Pancreas (tissue), 10 donors: ENCODE measurements around the gene GDI2. TPM values are rescaled to one million over a fixed set of nuclear protein-coding genes. Genes with fewer than 3 reads are reported as not detected.

Source experiments
- ATAC-seq, 4 donors: fragments of 200-7000 bp; cut with Tn5 transposase; one replicate each; pipeline versions ENCODE4 v1.8.0 to v1.9.1; 2020; ENCODE audit warnings: mild to moderate bottlenecking in 4 of 4, moderate library complexity in 4 of 4
- DNase-seq, 6 donors: peaks; one replicate each; pipeline ENCODE4 v3.0.0-alpha.2; 2020
- FAIRE-seq: peaks from 2 replicates; lab custom pipeline; 2012; peaks lifted over from hg19 to GRCh38; lab: Jason Lieb, UNC
- H3K27ac ChIP-seq, 4 donors: fragments of 200-600 bp; sonication (generic); 1 replicate in 3 of 4; 2 replicates in 1 of 4; pipeline versions ENCODE4 v1.5.0 to v1.8.0; 2020
- H3K27me3 ChIP-seq, 4 donors: fragments of 200-600 bp; one replicate each; pipeline ENCODE4 v1.8.0; 2021
- H3K36me3 ChIP-seq, 3 donors: fragments of 200-600 bp; sonication (generic) in 1 of 3; one replicate each; pipeline versions ENCODE4 v1.5.0 to v1.8.0; 2020 to 2021
- H3K4me1 ChIP-seq, 3 donors: fragments of 200-600 bp; one replicate each; pipeline ENCODE4 v1.8.0; 2021
- H3K4me3 ChIP-seq, 4 donors: fragments of 200-600 bp; sonication (generic) in 2 of 4; one replicate each; pipeline versions ENCODE4 v1.5.0 to v1.8.0; 2020 to 2021
- H3K9me3 ChIP-seq, 4 donors: fragments of 200-600 bp; one replicate each; pipeline ENCODE4 v1.8.0; 2021
- WGBS, 2 donors: extraction: QIAGEN DNeasy Blood & Tissue Kit; methylation state at CpG; one replicate each; pipeline ENCODE4 v1.1.7; 2013; 5-methylcytosine and 5-hydroxymethylcytosine counted together
- intact Hi-C, 3 donors: fragments of 100-400 bp; cut with DNase I; formaldehyde crosslinking; loops; one replicate each; pipeline versions ENCODE4 v1.11.1 to v1.14.2; 2022
- polyA plus RNA-seq, 2 donors: library from polyadenylated mRNA; stranded (reverse); fragments of 200-250 nt; gene quantifications; one replicate each; pipeline ENCODE4 v1.2.3, GENCODE V29; 2013
- total RNA-seq, 6 donors: library from RNA; stranded (reverse); fragmentation: NEBNext Ultra II Directional in 4 of 6; extraction: Animal tissue kit (Norgen Biotek cat#: 25700) in 4 of 6; gene quantifications; one replicate each; pipeline versions ENCODE4 v1.2.1 to v1.2.4, GENCODE V29; 2021 to 2023
- TF ChIP-seq, protein P1 (sequence below), 4 donors: fragments of 200-600 bp; sonication (generic) in 3 of 4; IDR thresholded peaks; one replicate each; pipeline versions ENCODE4 v1.5.0 to v1.8.0; 2021; ENCODE audit warnings: antibody characterized with exemption in 4 of 4
- donor health status: healthy with polysubstance abuse.
- donor health status: DM: no; HTN: no; CAD: no; lungs with moderate emphysema.
- donor health status: DM: no; HTN: no; CAD: no.
- donor health status: control.
- donor health status: control.
- donor health status: Bipolar disorder and iron deficiency.
- donor health status: DM: yes; HTN: yes; CAD: no.
- donor health status: DM: no; HTN: no; CAD: no.
- donor health status: DM: no; HTN: no; CAD: no.
- donor health status: DM: yes; HTN: yes; CAD: no.

Gene GDI2
- total and polyA plus RNA-seq, 8 donors = 46.5 to 171 (median 129) TPM

DNA sequence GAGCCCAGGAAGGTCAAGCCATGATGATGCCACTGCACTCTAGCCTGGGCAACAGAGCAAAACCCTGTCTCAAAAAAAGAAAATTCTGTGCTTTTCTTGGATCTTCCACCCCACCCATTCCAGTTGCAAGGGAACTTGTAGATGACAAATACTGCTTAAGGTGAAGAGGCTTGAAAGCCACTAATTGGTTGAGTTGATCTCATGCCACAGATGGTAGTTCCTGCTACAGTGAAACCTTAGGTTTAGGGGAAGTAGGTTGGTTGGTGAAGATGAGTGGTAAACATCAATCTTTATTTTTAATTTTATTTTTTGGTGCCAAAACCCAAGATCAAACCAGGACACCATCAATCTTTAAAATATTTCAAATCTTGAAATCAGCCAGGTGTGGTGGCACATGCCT, 2.9 kb upstream of the GDI2 start:
- H3K27ac ChIP-seq = no peak overlapping the region
- H3K9me3 ChIP-seq = no peaks in the 10 kb centered on the region
- H3K4me1 ChIP-seq = peaks cover 2 to 15% (median 7%) of the 10 kb centered on the region in 3 donors
- DNase-seq = no peak
- TF ChIP-seq, protein P1, sequence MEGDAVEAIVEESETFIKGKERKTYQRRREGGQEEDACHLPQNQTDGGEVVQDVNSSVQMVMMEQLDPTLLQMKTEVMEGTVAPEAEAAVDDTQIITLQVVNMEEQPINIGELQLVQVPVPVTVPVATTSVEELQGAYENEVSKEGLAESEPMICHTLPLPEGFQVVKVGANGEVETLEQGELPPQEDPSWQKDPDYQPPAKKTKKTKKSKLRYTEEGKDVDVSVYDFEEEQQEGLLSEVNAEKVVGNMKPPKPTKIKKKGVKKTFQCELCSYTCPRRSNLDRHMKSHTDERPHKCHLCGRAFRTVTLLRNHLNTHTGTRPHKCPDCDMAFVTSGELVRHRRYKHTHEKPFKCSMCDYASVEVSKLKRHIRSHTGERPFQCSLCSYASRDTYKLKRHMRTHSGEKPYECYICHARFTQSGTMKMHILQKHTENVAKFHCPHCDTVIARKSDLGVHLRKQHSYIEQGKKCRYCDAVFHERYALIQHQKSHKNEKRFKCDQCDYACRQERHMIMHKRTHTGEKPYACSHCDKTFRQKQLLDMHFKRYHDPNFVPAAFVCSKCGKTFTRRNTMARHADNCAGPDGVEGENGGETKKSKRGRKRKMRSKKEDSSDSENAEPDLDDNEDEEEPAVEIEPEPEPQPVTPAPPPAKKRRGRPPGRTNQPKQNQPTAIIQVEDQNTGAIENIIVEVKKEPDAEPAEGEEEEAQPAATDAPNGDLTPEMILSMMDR (IDR thresholded peaks at IDR 0.05) = no peak
- H3K4me3 ChIP-seq = no peak overlapping the region
- H3K27me3 ChIP-seq = no peaks in the 10 kb centered on the region
- no peak for FAIRE-seq
- H3K36me3 ChIP-seq = no peaks in the 10 kb centered on the region
- intact Hi-C loops = no loop called here
- ATAC-seq = no peak

DNA sequence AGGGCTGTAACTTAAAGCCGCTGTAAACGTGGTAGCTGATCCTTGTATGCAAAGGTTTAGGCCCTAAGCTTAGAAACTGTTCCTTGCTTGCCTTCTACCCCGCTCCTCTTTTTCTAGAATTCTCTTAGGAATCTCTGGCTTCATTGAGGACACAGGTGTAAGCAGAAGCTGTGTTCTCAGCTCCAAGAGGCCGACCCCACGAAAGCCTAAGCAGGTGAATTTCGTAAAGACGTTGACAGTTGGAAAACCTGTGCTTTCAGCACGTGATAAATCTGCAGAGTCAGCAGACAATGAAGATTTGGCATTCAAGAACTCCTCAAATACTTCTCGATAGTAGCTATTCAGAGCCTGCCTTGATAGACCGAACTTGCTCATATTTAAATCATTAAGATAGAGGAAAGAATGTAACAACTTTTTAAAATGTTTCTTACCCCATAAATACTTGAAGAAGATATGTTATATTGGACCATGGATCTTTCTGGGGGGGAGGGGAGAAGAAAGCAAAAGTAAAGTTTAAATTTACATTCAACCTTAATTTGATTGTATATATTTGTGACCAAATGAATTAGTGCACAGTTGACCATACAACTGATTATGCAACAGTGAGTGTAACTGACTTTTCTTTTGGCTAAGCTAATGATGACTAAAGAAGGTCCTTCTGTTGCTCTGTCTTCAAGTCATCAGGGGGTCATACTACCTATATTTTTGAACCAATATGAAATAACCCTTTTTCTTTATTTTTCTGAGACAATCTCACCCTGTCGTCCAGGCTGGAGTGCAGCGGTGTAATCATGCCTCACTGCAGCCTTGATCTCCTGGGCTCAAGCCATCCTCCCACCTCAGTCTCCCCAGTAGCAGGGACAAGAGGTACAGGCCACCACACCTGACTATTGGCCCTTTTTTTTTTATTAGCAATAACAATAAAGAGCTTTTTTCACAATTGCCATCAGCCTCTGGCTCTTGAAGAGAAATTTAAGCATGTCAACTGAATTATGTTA, 1.2 kb upstream of the GDI2 start:
- no peaks in the 10 kb centered on the region for H3K9me3 ChIP-seq
- H3K4me3 ChIP-seq = peak overlapping the region; percentile 65 to 89 (median 80)
- intact Hi-C loops = no loop called here

DNA sequence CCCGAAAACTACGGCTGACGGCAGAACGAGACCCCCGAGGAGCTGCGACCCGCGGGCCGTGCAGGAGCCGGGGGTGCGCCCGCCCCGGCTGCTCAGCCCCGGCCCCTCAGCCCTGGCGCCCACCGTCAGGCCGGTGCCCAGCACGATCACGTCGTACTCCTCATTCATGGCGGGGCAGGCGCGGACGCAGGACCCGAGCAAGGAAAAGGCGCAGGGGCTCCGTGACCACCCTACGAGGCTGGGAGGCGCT, 218 bp downstream of the GDI2 start:
- ATAC-seq = peak; percentile 25 to 43 (median 32)
- Histone ChIP-seq H3K27me3 (no peaks in the 10 kb centered on the region), H3K27ac (peak overlapping the region; percentile 91 to 99 (median 98)), H3K9me3 (no peaks in the 10 kb centered on the region), H3K4me3 (peak overlapping the region; percentile 65 to 89 (median 80)), H3K4me1 (peaks cover 22 to 40% (median 27%) of the 10 kb centered on the region in 3 donors), H3K36me3 (no peaks in the 10 kb centered on the region)
- intact Hi-C loops = no loop called here
- TF ChIP-seq, protein P1 (IDR thresholded peaks at IDR 0.05) = no peak
- WGBS, 2 donors = 0 to 1% methylated on average over 29 of the region's 29 CpGs
- FAIRE-seq = no peak
- no peak for DNase-seq

More for the DNA sequence above, 1.2 kb upstream of the GDI2 start:
- Histone ChIP-seq H3K27ac (peak overlapping the region; percentile 91 to 99 (median 98)), H3K4me1 (peaks cover 18 to 32% (median 22%) of the 10 kb centered on the region in 3 donors), H3K36me3 (no peaks in the 10 kb centered on the region), H3K27me3 (no peaks in the 10 kb centered on the region)
- no peak for FAIRE-seq
- ATAC-seq = no peak
- 20 to 23% methylated on average over 12 of the region's 12 CpGs for WGBS, 2 donors
- TF ChIP-seq, protein P1 (IDR thresholded peaks at IDR 0.05) = no peak
- DNase-seq = no peak

DNA sequence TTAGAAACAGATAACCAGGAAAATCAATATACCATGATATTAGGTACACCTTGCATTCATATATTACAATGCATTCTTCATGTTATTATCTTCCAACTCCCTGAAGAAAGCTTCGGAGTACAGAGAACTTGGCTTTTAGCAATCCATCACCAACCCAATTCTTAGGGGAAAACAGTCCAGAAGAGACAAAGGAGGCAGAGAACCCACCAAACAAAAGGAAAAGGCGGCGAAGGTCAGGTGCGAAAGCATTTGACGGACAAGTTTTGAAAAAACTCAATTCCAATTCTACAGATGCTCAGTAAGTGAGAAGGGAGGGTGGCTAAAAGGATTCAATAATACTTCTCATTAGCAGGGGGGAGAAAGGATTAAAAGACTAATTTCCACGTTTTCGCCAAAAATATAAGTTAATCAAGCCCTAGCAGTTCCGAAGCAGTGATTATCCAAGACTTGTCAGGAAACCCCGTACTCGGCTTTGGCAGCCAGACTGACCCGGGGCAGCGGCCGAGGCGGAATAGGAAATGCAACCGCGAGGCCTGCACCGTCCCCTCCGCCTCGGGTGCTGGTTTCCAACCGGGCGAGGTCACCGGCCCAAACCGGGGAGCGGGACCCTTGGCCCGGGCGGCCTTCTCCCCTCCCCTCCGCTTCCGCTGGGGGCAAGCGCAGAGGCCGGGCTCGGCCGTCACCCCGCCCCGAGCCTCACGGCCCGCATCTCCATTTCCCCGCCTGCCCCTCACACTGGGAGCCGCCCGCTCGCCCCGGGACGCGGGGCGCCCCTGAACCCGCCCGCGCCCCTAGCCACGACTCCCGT, 747 bp downstream of the GDI2 start:
- no peak for FAIRE-seq
- no peaks in the 10 kb centered on the region for H3K36me3 ChIP-seq
- H3K4me3 ChIP-seq = peak overlapping the region; percentile 65 to 89 (median 80)
- H3K27ac ChIP-seq = peak overlapping the region; percentile 91 to 99 (median 98)
- no peaks in the 10 kb centered on the region for H3K9me3 ChIP-seq
- 0 to 1% methylated on average over 49 of the region's 49 CpGs for WGBS, 2 donors
- peaks cover 22 to 46% (median 27%) of the 10 kb centered on the region in 3 donors for H3K4me1 ChIP-seq
- ATAC-seq = peak; percentile 38 to 52 (median 40)
- intact Hi-C loops = no loop called here
- H3K27me3 ChIP-seq = no peaks in the 10 kb centered on the region
- TF ChIP-seq, protein P1 (IDR thresholded peaks at IDR 0.05) = no peak
- peak; percentile 41 to 85 (median 68) for DNase-seq
